A549 (cell line): Measurements from ENCODE around the gene BBX. TPM values are rescaled to one million over a fixed set of nuclear protein-coding genes. Genes with fewer than 3 reads are reported as not detected.

Experiments used
- ATAC-seq, 2 experiments: fragments of 200-7000 bp in 1 of 2; fragments of >200 bp in 1 of 2; cut with Nextera tagmentation in 1 of 2; cut with Tn5 transposase in 1 of 2; 3 replicates each; pipeline versions ENCODE4 v1.8.0 to v1.9.1; 2018 to 2020; ENCODE audit warnings: mild to moderate bottlenecking in 1 of 2, moderate library complexity in 1 of 2
- CTCF ChIA-PET: fragments of 300-600 bp; sonication (Branson Sonifier 250); formaldehyde crosslinking; extraction: SDS; loops from one replicate; lab custom pipeline; 2021; ENCODE audit warnings: antibody characterized with exemption, inconsistent platforms; lab: Yijun Ruan, JAX
- POLR2A ChIA-PET: fragments of 350-600 bp; formaldehyde crosslinking; extraction: SDS; loops from one replicate; lab custom pipeline; 2021; ENCODE audit warnings: antibody characterized with exemption, inconsistent platforms; lab: Yijun Ruan, JAX
- DNase-seq, 2 experiments: peaks; one replicate each; pipeline versions ENCODE4 v3.0.0 to v3.0.0-alpha.2; 2011 to 2016; ENCODE audit warnings: low read depth in 1 of 2, low spot score in 1 of 2
- FAIRE-seq: peaks from 2 replicates; lab custom pipeline; 2011; peaks lifted over from hg19 to GRCh38; lab: Jason Lieb, UNC
- H3K27ac ChIP-seq, 2 experiments: fragments of >200 bp; sonication (Bioruptor Twin); formaldehyde crosslinking; 3 replicates each; pipeline ENCODE4 v1.5.1; 2016 to 2017
- H3K4me1 ChIP-seq: fragments of >200 bp; sonication (Bioruptor Twin); formaldehyde crosslinking; 3 replicates; pipeline ENCODE4 v1.6.1; 2016
- H3K4me2 ChIP-seq: fragments of >200 bp; sonication (Bioruptor Twin); formaldehyde crosslinking; 3 replicates; pipeline ENCODE4 v1.6.1; 2016
- H3K4me3 ChIP-seq: fragments of >200 bp; sonication (Bioruptor Twin); formaldehyde crosslinking; 3 replicates; pipeline ENCODE4 v1.5.1; 2016
- H3K9me3 ChIP-seq: fragments of >200 bp; sonication (Bioruptor Twin); formaldehyde crosslinking; 3 replicates; pipeline ENCODE4 v1.6.1; 2016
- ATOH8 ChIP-seq: fragments of 250-450 bp; sonication (Bioruptor Pico); IDR thresholded peaks from 2 replicates; pipeline ENCODE4 v1.5.0; 2020; ENCODE audit warnings: low read depth, mild to moderate bottlenecking, moderate library complexity
- BHLHE40 ChIP-seq: IDR thresholded peaks from 2 replicates; pipeline ENCODE4 v1.6.1; 2012; ENCODE audit warnings: low read depth, low read length, inconsistent platforms
- GATA3 ChIP-seq: IDR thresholded peaks from 2 replicates; pipeline ENCODE4 v1.6.1; 2012; ENCODE audit warnings: borderline replicate concordance
- HES2 ChIP-seq: fragments of >200 bp; sonication (Bioruptor Twin); formaldehyde crosslinking; IDR thresholded peaks from 2 replicates; pipeline ENCODE4 v1.6.1; 2016
- HOXA7 ChIP-seq: fragments of 250-450 bp; sonication (Bioruptor Pico); IDR thresholded peaks from 2 replicates; pipeline ENCODE4 v1.5.0; 2020; ENCODE audit warnings: mild to moderate bottlenecking, moderate library complexity
- HOXB13 ChIP-seq: fragments of 250-450 bp; sonication (Bioruptor Pico); IDR thresholded peaks from 2 replicates; pipeline ENCODE4 v1.5.0; 2020; ENCODE audit warnings: low read depth, mild to moderate bottlenecking, moderate library complexity
- HOXB5 ChIP-seq: fragments of 250-450 bp; sonication (Bioruptor Pico); IDR thresholded peaks from 2 replicates; pipeline ENCODE4 v1.5.0; 2020; ENCODE audit warnings: mild to moderate bottlenecking, moderate library complexity
- JUN ChIP-seq, 2 experiments: fragments of >200 bp; sonication (Bioruptor Twin); formaldehyde crosslinking; IDR thresholded peaks; 2 replicates in 1 of 2; 3 replicates in 1 of 2; pipeline ENCODE4 v1.6.1; 2016 to 2017
- KDM1A ChIP-seq: fragments of 200-600 bp; sonication (generic); IDR thresholded peaks from 2 replicates; pipeline ENCODE4 v1.6.1; 2016; ENCODE audit warnings: low read depth, mild to moderate bottlenecking
- MAX ChIP-seq: IDR thresholded peaks from 2 replicates; pipeline ENCODE4 v1.6.1; 2012
- MAZ ChIP-seq: fragments of 150-350 bp; IDR thresholded peaks from 2 replicates; pipeline ENCODE4 v1.6.1; 2014; ENCODE audit warnings: antibody characterized with exemption, low read depth, low read length, borderline replicate concordance
- NPAS2 ChIP-seq: fragments of 250-450 bp; sonication (Bioruptor Pico); IDR thresholded peaks from 2 replicates; pipeline ENCODE4 v1.8.0; 2022; ENCODE audit warnings: mild to moderate bottlenecking, moderate library complexity, borderline replicate concordance
- NR3C1 ChIP-seq: fragments of >200 bp; sonication (Bioruptor Twin); formaldehyde crosslinking; IDR thresholded peaks from 3 replicates; pipeline ENCODE4 v1.6.1; 2017
- POLR2AphosphoS2 ChIP-seq: conservative IDR thresholded peaks from 2 replicates; pipeline ENCODE4 v1.6.1; 2012; ENCODE audit warnings: low read length, improper control_type of control experiment, inconsistent platforms
- RAD21 ChIP-seq, 2 experiments: fragments of >200 bp in 1 of 2; sonication (Bioruptor Twin) in 1 of 2; formaldehyde crosslinking in 1 of 2; IDR thresholded peaks in 1 of 2; conservative IDR thresholded peaks in 1 of 2; 2 replicates in 1 of 2; 3 replicates in 1 of 2; pipeline ENCODE4 v1.6.1; 2012 to 2018; ENCODE audit warnings: inconsistent platforms in 1 of 2
- RARB ChIP-seq: fragments of 250-450 bp; sonication (Bioruptor Pico); IDR thresholded peaks from 2 replicates; pipeline ENCODE4 v1.8.0; 2021; ENCODE audit warnings: mild to moderate bottlenecking, moderate library complexity
- RCOR1 ChIP-seq: fragments of 150-350 bp; IDR thresholded peaks from 2 replicates; pipeline ENCODE4 v1.6.1; 2014; ENCODE audit warnings: antibody characterized with exemption, low read length, low read depth
- REST ChIP-seq: fragments of 200-600 bp; sonication (generic); IDR thresholded peaks from 2 replicates; pipeline ENCODE4 v1.6.1; 2016; ENCODE audit warnings: antibody characterized with exemption, mild to moderate bottlenecking, moderate library complexity
- TFCP2L1 ChIP-seq: fragments of 250-450 bp; sonication (Bioruptor Pico); IDR thresholded peaks from 2 replicates; pipeline ENCODE4 v1.5.0; 2021; ENCODE audit warnings: mild to moderate bottlenecking
- TP53 ChIP-seq: fragments of 250-450 bp; sonication (Bioruptor Pico); IDR thresholded peaks from 2 replicates; pipeline ENCODE4 v1.5.0; 2021; ENCODE audit warnings: mild to moderate bottlenecking, moderate library complexity
- ZFP36 ChIP-seq: fragments of 450-650 bp; IDR thresholded peaks from 2 replicates; pipeline ENCODE4 v1.6.1; 2014; ENCODE audit warnings: borderline replicate concordance; ENCODE audit not compliant: partially characterized antibody
- ZSCAN20 ChIP-seq: fragments of 250-450 bp; sonication (Bioruptor Pico); IDR thresholded peaks from 2 replicates; pipeline ENCODE4 v1.8.0; 2022; ENCODE audit warnings: mild to moderate bottlenecking, moderate library complexity
- whole genome bisulfite sequencing: methylation state at CpG from one replicate; pipeline ENCODE4 v1.1.6; 2017; ENCODE audit errors: missing lambda C conversion rate; 5-methylcytosine and 5-hydroxymethylcytosine counted together
- polyA plus RNA-seq, 4 experiments: library from polyadenylated mRNA; depleted of rRNA in 3 of 4; stranded (reverse); fragments of >200 nt; fragmentation: RNase III in 1 of 4; extraction: RNeasy Plus Mini Kit Qiagen cat#74134 plus additional on column Dnase treatment in 1 of 4; gene quantifications; 2 replicates in 3 of 4; 3 replicates in 1 of 4; pipeline ENCODE4 v1.2.3, GENCODE V29; 2011 to 2017
- TF ChIP-seq, protein P1 (sequence below): IDR thresholded peaks from 2 replicates; pipeline ENCODE4 v1.6.1; 2012
- TF ChIP-seq, protein P2 (sequence below): IDR thresholded peaks from 2 replicates; pipeline ENCODE4 v1.6.1; 2012; ENCODE audit warnings: low read depth, borderline replicate concordance

Gene BBX
- polyA plus RNA-seq, 2 of the 4 experiments (the other 2 are of a cell fraction) = 16.7 to 62.8 TPM

GRCh38 chr3:107772016-107772415 lies 249.3 kb downstream of the BBX start:
- H3K9me3 ChIP-seq = no peaks in the 10 kb centered on the region
- CTCF ChIA-PET = interaction anchor here (2.6 kb wide), 1 partner anchor 95 kb away, joined by 8 read pairs; no protein-coding TSS in a partner anchor
- peaks cover 10% of the 10 kb centered on the region; the same call in 2 of the 3 replicates for H3K4me1 ChIP-seq
- no peak for DNase-seq
- POLR2A ChIA-PET = no interaction called here
- no peak overlapping the region for H3K27ac ChIP-seq
- TF ChIP-seq GATA3 (no peak), REST (no peak), NR3C1 (no peak)
- TF ChIP-seq, protein P1, sequence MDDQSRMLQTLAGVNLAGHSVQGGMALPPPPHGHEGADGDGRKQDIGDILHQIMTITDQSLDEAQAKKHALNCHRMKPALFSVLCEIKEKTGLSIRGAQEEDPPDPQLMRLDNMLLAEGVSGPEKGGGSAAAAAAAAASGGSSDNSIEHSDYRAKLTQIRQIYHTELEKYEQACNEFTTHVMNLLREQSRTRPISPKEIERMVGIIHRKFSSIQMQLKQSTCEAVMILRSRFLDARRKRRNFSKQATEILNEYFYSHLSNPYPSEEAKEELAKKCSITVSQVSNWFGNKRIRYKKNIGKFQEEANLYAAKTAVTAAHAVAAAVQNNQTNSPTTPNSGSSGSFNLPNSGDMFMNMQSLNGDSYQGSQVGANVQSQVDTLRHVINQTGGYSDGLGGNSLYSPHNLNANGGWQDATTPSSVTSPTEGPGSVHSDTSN = no peak
- 57% methylated on average over 6 of the region's 6 CpGs for WGBS
- H3K4me3 ChIP-seq = no peak overlapping the region
- peak; percentile 59 for FAIRE-seq
- peak overlapping the region; percentile 4; the same call in 2 of the 3 replicates for H3K4me2 ChIP-seq
- peak in 1 of 2 experiments; percentile 47; a peak in 2 of 6 replicates for ATAC-seq

DNA sequence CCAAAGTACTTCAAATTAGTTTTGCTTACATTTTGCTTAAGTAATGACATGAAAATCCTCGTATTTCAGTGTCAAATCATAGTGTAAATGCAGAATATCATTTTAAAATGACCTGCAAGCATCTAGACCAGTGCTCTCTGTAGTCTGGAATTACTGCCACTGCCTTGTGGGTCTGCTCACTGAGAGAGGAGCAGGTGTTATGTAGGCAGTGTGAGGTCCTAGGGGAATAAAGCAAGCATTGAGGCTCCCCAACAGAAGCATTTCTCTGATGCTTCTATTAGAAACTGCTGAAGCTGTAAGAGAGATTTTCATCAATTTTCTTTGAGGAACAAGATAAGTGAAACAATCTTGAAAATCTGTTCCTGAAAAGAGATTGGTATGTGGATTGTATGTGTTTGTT lies 253.2 kb downstream of the BBX start:
- Histone ChIP-seq H3K9me3 (no peaks in the 10 kb centered on the region), H3K27ac (no peak overlapping the region), H3K4me1 (peaks cover 10% of the 10 kb centered on the region; the same call in 2 of the 3 replicates), H3K4me3 (no peak overlapping the region)
- 68% methylated on average over 1 of the region's 1 CpG for WGBS
- ChIA-PET POLR2A (no interaction called here), CTCF (interaction anchor here (0.6 kb wide), 1 partner anchor 29 kb away, joined by 3 read pairs; no protein-coding TSS in a partner anchor)
- ATAC-seq (no peak), FAIRE-seq (no peak)
- TF ChIP-seq RARB (CRISPR knock-in tag) = no peak
- TF ChIP-seq MAZ = no peak
- TF ChIP-seq NPAS2 (CRISPR knock-in tag) = no peak
- no peak for TF ChIP-seq HOXB13 (CRISPR knock-in tag)
- no peak for TF ChIP-seq RCOR1
- TF ChIP-seq MAX = no peak
- TF ChIP-seq, all 56 proteins: peak for 0
- H3K4me2 ChIP-seq = no peak overlapping the region
- no peak for DNase-seq

DNA sequence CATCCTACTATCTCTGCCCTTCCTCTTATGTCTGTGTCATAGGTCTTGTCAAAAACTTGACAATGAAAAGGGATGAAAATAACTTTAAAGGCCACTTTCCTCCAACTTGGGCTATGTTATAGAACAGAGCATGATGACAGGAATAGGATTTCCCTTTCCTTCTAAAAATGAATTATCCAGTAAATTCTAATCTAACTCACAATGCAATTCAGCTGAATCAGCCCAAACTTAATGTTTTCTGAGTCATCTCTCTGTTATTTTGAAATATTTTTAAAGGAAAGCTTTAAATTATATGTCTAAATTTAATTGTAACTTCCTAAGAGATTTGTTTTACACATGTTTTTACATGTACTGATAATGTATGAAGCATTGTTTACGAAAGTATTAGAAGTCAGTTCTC lies 258.5 kb downstream of the BBX start:
- Histone ChIP-seq H3K4me1 (no peaks in the 10 kb centered on the region), H3K4me2 (no peak overlapping the region), H3K4me3 (no peak overlapping the region), H3K9me3 (no peaks in the 10 kb centered on the region), H3K27ac (no peak overlapping the region)
- POLR2A ChIA-PET = no interaction called here
- ATAC-seq = no peak
- no peak for DNase-seq
- no peak for FAIRE-seq
- TF ChIP-seq ZSCAN20 = no peak
- TF ChIP-seq TP53 (CRISPR knock-in tag) = no peak
- no peak for TF ChIP-seq HES2
- TF ChIP-seq NPAS2 (CRISPR knock-in tag) = no peak
- no peak for TF ChIP-seq POLR2AphosphoS2
- TF ChIP-seq HOXA7 = no peak
- no peak for TF ChIP-seq KDM1A
- TF ChIP-seq JUN (IDR thresholded peaks at IDR 0.05) = no peak
- TF ChIP-seq ZFP36 = no peak
- no peak for TF ChIP-seq GATA3
- no peak for TF ChIP-seq BHLHE40
- no peak for TF ChIP-seq MAZ
- no peak for TF ChIP-seq TFCP2L1 (CRISPR knock-in tag)
- TF ChIP-seq, protein P2, sequence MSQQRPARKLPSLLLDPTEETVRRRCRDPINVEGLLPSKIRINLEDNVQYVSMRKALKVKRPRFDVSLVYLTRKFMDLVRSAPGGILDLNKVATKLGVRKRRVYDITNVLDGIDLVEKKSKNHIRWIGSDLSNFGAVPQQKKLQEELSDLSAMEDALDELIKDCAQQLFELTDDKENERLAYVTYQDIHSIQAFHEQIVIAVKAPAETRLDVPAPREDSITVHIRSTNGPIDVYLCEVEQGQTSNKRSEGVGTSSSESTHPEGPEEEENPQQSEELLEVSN = no peak
- TF ChIP-seq, protein P1 = no peak
- no peak for TF ChIP-seq HOXB5 (CRISPR knock-in tag)
- no peak for TF ChIP-seq ATOH8 (CRISPR knock-in tag)
- no peak for TF ChIP-seq RAD21 (conservative IDR thresholded peaks at IDR 0.05 in 1 of 2, IDR thresholded peaks at IDR 0.05 in 1 of 2)
- 91% methylated on average over 1 of the region's 1 CpG for WGBS
- CTCF ChIA-PET = no interaction called here
